GM21737 (cell line): ENCODE data around the gene BMPR1A.

Experiments
- ATAC-seq: cut with Tn5 transposase; IDR thresholded peaks from one replicate; pipeline ENCODE4 v1.9.1; 2021; ENCODE audit warnings: mild to moderate bottlenecking, moderate library complexity; ENCODE audit not compliant: unreplicated experiment

BMPR1A gene

GRCh38 chr10:86799188-86799845, 42.9 kb downstream of the BMPR1A start:
- ATAC-seq = no peak

DNA sequence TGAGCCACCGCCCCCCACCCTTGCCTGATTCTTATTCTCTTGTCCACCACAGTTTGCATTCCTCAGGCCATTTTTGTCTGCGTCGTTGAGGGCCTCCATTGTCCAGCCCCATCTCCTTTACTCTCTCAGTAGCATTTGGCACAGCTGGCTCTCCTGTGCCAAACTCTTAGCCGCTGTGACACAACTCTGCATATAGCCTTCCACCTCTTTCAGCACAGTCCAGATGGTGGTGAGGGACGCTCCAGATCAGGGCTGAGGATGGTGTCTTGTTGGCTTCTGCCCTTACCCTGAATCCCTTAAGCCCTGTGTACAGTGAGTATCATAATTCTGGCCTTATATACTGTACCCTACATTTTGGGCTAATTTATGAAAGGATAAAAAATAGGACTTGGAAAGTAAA, 45.6 kb downstream of the BMPR1A start:
- no peak for ATAC-seq

DNA sequence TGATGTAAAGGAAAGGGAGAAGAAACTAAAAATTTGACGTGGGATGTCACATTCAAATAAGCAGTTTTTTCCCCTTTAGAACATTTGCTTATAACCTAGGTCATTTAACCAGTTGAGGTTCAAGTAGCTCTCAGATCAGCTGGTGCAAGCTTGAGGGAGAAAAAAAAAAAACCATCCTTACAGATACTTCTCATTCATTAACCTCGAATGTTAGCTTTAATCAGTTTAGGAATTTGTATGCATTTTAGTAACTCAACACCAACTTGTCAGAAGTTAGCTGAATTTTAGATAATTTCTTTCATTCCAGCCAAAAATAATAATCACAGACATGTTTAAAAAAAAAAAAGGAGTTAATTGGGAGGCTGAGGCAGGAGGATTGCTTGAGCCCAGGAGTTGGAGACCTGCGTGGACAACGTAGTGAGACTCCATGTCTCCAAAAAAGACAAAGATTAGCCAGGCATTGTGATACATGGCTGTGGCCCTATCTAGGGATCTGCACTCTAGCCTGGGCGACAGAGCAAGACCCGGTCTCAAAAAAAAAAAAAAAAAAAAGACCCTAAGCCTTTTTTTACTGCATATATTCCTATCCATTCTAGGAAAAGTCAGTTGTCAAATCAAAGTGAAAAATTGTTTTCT, 46.2 kb downstream of the BMPR1A start:
- ATAC-seq = no peak

- no peak for ATAC-seq
Measured at GRCh38 chr10:86803156-86803555, 46.7 kb downstream of the BMPR1A start.

DNA sequence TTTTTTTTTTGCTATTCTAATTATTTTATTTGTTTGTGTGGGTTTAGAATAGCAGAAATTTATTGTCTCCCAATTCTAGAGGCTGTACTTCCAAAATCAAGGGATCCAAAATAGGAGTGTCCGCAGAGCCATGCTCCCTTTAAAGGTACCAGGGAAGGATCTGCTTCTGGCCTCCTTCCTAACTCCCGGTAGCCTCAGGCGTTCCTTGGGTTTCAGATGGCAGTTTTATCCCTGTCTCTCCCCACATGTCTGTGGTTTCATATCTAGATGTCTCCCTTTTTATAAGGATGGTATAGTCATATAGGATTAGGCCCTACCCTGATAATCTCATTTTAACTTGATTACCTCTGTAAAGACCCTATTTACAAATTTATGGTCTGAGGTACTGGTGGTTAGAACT, 48.4 kb downstream of the BMPR1A start:
- ATAC-seq = no peak

GRCh38 chr10:86813101-86813500, 56.7 kb downstream of the BMPR1A start:
- ATAC-seq = no peak

DNA sequence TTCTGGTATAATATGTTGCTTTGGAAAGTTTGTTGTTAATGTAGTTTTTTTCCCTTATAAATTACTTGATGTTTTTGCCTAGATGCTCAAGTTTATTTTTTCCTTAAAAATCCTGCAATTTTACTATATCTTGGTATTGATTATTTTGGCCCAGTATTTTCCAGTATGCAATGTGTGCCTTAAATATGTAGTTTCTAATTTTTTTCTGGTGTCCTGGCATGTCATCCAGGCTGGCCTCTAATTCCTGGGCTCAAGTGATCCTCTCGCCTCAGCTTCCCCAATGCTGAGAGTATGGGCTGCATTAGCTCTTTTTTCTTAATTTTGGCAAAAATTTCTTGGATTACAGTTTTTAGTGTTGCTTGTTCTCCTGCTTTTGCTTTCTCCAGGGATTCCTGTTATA, 57.6 kb downstream of the BMPR1A start:
- ATAC-seq = no peak

- ATAC-seq = no peak
Measured at GRCh38 chr10:86815035-86815617, 58.7 kb downstream of the BMPR1A start.

GRCh38 chr10:86815640-86816039, 59.2 kb downstream of the BMPR1A start:
- no peak for ATAC-seq

GRCh38 chr10:86817246-86817645, 60.8 kb downstream of the BMPR1A start:
- ATAC-seq = no peak

GRCh38 chr10:86819567-86819966, 63.1 kb downstream of the BMPR1A start:
- ATAC-seq = no peak

DNA sequence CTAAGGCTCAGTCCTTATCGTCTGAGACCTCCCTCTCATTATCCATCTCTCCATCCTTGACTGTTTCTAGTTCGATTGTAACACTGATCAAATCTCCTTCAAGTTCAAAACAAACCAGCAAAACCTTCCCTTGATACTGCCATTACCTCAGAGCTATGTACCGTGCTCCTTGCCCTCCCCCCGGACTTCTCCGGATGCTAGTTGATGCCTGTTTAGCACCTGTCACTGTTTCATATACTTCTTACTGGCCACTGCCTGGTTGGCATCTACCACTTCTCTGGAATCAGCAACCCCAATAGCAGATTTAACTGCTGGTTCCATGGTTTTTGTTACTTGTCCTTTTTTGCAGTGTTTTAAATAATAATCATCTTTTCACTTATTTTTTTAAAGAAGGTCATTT, 64.1 kb downstream of the BMPR1A start:
- no peak for ATAC-seq

DNA sequence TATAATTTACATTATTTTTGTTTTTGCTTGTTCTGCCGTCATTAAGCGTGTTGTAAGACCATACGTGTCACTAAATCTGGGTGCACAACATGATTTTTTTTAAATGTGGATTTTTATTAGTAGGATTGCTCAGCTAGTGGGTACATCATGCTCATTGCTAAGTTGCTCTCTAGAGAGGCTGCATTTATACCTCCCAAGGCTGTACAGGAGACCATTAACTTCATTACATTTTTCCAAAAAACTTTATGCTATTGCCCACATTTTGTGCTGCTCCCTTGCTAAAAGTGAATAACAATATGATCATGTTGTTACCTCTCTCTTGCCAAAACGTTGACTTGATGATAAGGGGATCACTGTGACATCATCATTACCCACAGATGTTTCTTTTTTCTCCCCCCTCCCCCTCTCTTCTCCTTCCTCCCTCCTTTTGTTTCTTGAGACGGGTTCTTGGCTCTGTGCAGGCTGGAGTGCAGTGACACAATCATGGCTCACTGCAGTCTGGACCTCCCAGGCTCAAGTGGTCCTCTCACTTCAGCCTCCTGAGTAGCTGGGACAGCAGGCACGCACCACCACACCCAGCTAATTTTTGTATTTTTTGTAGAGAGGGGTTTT, 65.1 kb downstream of the BMPR1A start:
- no peak for ATAC-seq

GRCh38 chr10:86823565-86823964, 67.1 kb downstream of the BMPR1A start:
- no peak for ATAC-seq

DNA sequence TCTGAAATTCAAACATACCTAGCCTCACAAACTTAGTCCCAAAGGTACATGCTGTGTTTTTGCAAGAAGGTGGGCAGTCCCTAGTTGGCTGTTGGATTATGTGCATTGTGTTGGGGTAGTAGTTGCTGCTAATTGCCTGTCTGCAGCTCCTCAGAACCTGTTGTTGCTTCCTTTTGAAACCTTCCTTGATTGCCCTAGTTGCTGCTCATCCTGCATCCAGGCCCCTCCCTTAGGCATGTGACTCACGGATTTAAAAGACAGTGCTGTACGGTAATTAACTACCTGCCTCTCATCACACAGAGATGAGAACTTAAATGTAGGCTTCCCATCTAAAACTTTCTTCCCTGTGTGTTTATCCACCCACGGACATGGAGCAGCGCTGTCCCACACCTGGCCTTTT, 67.7 kb downstream of the BMPR1A start:
- no peak for ATAC-seq

GRCh38 chr10:86825366-86825765, 68.9 kb downstream of the BMPR1A start:
- no peak for ATAC-seq

- ATAC-seq = no peak
Measured at GRCh38 chr10:86827639-86828038, 71.2 kb downstream of the BMPR1A start.

DNA sequence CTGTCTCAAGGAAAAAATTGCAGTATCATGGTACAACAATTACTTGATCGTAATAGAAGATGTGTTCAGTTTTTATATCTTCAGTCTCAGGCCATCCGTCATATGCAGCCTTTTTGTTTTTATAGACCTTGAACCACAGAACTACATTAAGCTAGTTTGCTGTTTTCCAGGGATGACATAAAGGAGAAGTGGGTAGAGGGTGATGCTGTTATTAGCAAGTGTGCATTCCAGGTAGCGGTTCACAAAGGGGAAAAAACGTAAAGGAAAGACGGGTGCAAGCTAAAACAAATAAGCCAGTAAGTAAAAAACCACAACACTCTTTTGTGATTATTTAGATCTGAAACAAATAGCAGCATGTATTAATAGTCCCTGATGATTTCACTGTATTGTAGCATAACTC, 71.7 kb downstream of the BMPR1A start:
- ATAC-seq = no peak

DNA sequence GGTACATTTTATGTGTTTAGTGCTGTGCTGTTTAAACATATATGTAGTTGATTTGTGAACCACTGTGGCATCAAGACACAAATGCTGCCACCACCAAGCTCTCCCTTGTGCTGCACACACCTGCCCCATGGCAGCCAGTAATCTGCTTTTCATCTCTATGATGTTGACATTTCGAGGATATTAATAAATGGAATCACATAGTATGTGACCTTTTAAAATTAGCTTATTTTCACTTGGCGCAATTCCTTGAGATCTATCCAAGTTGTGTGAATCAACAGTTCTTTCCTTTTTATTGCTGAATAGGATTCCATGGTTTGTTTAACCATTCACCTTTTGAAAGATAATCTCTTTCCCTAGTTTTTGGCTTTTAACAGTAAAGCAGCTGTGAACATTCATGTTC, 73.1 kb downstream of the BMPR1A start:
- no peak for ATAC-seq

DNA sequence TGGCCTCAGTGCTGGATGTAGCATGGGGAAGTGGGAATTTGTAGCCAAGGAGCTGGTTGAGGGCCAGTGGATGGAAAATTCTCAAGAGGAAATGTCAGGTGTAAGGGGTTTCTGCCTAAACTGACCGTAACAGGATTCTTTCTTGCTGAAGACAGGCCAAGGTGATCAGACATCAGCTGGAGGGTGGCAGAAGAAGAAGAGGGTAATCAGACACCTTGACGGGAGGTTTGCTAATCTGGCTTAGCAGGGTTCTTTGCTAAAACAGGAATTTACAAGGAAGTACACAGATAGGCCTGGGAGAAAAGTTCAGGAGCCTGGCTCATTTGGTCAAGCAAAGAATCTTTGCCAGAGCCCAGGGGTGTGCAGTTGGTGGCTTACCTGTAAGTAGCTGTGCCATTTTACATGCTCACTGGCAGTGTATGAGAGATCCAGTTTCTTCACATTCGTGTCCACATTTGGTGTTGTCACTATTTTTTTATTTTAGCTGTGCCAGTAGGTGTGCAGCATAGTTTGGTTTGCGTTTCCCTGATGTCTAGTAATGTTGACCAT, 73.7 kb downstream of the BMPR1A start:
- no peak for ATAC-seq

DNA sequence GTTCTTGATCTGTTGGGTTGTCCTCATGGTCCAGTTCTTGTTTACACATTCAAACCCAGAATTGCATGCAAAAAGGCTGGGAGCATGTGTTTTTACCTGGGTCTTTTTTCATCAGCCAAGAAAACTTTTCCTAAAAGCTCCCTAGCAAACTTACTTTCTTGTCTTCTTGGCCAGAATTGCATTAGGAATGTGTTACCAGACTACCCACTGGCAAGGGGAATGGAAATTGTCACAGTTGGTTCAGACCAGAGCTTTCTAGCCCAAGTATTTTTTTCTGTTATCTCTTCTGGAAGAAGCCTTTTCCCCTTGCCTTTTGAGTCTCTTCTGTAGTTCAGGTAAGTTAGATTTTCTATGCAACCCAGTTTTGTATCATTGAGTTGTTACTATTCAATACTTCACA, 77.5 kb downstream of the BMPR1A start:
- no peak for ATAC-seq

GRCh38 chr10:86836044-86836443, 79.6 kb downstream of the BMPR1A start:
- ATAC-seq = no peak
